Loucy (cell line): ENCODE data around the gene ATP1A4.

ENCODE experiments used
- CTCF ChIP-seq: fragments of 200-600 bp; sonication (generic); conservative IDR thresholded peaks from 2 replicates; pipeline ENCODE4 v1.5.1; 2014; ENCODE audit warnings: mild to moderate bottlenecking, antibody characterized with exemption, low read length
- EZH2phosphoT487 ChIP-seq: fragments of 200-600 bp; IDR thresholded peaks from 2 replicates; pipeline ENCODE4 v1.6.1; 2018; ENCODE audit warnings: antibody characterized with exemption, mild to moderate bottlenecking, moderate library complexity, borderline replicate concordance

- TF ChIP-seq CTCF (no peak), EZH2phosphoT487 (no peak)
Observed at GRCh38 chr1:160120797-160121196, 30.6 kb upstream of the ATP1A4 start.
